Urinary bladder (tissue), 4 donors: ENCODE results near the gene NTHL1. TPM values are rescaled to one million over a fixed set of nuclear protein-coding genes. Genes with fewer than 3 reads are reported as not detected.
A peak's percentile ranks its signal among the peaks of the same experiment; 100 is the strongest.

Source experiments
- DNase-seq: peaks from one replicate; pipeline ENCODE4 v3.0.0-alpha.2; 2015; ENCODE audit errors: extremely low spot score
- H3K27ac ChIP-seq: one replicate; pipeline ENCODE4 v1.5.1; 2013; ENCODE audit warnings: low read depth, mild to moderate bottlenecking, moderate library complexity
- H3K36me3 ChIP-seq: one replicate; pipeline ENCODE4 v1.6.1; 2013; ENCODE audit warnings: mild to moderate bottlenecking, moderate library complexity; ENCODE audit not compliant: insufficient read depth
- H3K4me1 ChIP-seq: one replicate; pipeline ENCODE4 v1.6.1; 2013; ENCODE audit warnings: mild to moderate bottlenecking, moderate library complexity; ENCODE audit not compliant: insufficient read depth
- H3K4me3 ChIP-seq: one replicate; pipeline ENCODE4 v1.5.1; 2013; ENCODE audit warnings: low read depth, low read length
- WGBS: extraction: QIAGEN DNeasy Blood & Tissue Kit; methylation state at CpG from one replicate; pipeline ENCODE4 v1.1.7; 2013; 5-methylcytosine and 5-hydroxymethylcytosine counted together
- polyA plus RNA-seq: library from polyadenylated mRNA; stranded (reverse); fragments of 200-250 nt; gene quantifications from one replicate; pipeline ENCODE4 v1.2.3, GENCODE V29; 2013
- total RNA-seq: library from RNA; depleted of rRNA; stranded (reverse); fragments of >200 nt; gene quantifications from one replicate; pipeline ENCODE4 v1.2.3, GENCODE V29; 2014
- donor health status: healthy with polysubstance abuse.
- donor health status: healthy.

The NTHL1 gene
- total and polyA plus RNA-seq, 2 donors = 13.7 to 28.5 TPM

- 72% methylated on average over 18 of the region's 18 CpGs for WGBS
- H3K27ac ChIP-seq = no peak overlapping the region
- H3K4me1 ChIP-seq = peaks cover 2% of the 10 kb centered on the region
Measured at GRCh38 chr16:2028620-2029220, 18.9 kb downstream of the NTHL1 start.

GRCh38 chr16:2028146-2028545, 19.5 kb downstream of the NTHL1 start:
- Histone ChIP-seq H3K27ac (no peak overlapping the region), H3K4me3 (peak overlapping the region; percentile 82), H3K36me3 (no peaks in the 10 kb centered on the region), H3K4me1 (peaks cover 2% of the 10 kb centered on the region)
- 59% methylated on average over 3 of the region's 3 CpGs for WGBS
- no peak for DNase-seq

More at GRCh38 chr16:2028620-2029220, 18.9 kb downstream of the NTHL1 start:
- Histone ChIP-seq H3K36me3 (no peaks in the 10 kb centered on the region), H3K4me3 (peak overlapping the region; percentile 82)
- DNase-seq = no peak

- Histone ChIP-seq H3K36me3 (no peaks in the 10 kb centered on the region), H3K27ac (peak overlapping the region; percentile 41), H3K4me1 (peaks cover under 1% of the 10 kb centered on the region), H3K4me3 (peak overlapping the region; percentile 82)
- WGBS = 5% methylated on average over 76 of the region's 76 CpGs
- no peak for DNase-seq
Measured at GRCh38 chr16:2027024-2028010, 20.3 kb downstream of the NTHL1 start.

GRCh38 chr16:2026461-2027023, 21.1 kb downstream of the NTHL1 start, which contains the start of gene NHERF2:
TSS of gene NHERF2 (plus strand) at chr16:2026902. CDS start at chr16:2027006, 104 bp downstream.
- DNase-seq = no peak
- peak within 1 kb of the TSS; percentile 67 for H3K27ac ChIP-seq

GRCh38 chr16:2025878-2026460, 21.7 kb downstream of the NTHL1 start:
- WGBS = 84% methylated on average over 16 of the region's 16 CpGs
- peak overlapping the region; percentile 67 for H3K27ac ChIP-seq
- peak overlapping the region; percentile 82 for H3K4me3 ChIP-seq
- no peaks in the 10 kb centered on the region for H3K4me1 ChIP-seq
- DNase-seq = no peak
- no peaks in the 10 kb centered on the region for H3K36me3 ChIP-seq

More at GRCh38 chr16:2026461-2027023, 21.1 kb downstream of the NTHL1 start, which contains the start of gene NHERF2:
- Histone ChIP-seq H3K4me1 (no peaks in the 10 kb centered on the region), H3K4me3 (peak within 1 kb of the TSS; percentile 82), H3K36me3 (no peaks in the 10 kb centered on the region)
- 8% methylated on average over 58 of the region's 59 CpGs for WGBS

- Histone ChIP-seq H3K27ac (no peak overlapping the region), H3K36me3 (no peaks in the 10 kb centered on the region), H3K4me1 (no peaks in the 10 kb centered on the region), H3K4me3 (no peak overlapping the region)
- WGBS = 93% methylated on average over 14 of the region's 14 CpGs
- DNase-seq = no peak
Measured at GRCh38 chr16:2025251-2025650, 22.4 kb downstream of the NTHL1 start.

- H3K36me3 ChIP-seq = no peaks in the 10 kb centered on the region
- no peak overlapping the region for H3K4me3 ChIP-seq
- no peak for DNase-seq
- no peaks in the 10 kb centered on the region for H3K4me1 ChIP-seq
- 91% methylated on average over 12 of the region's 12 CpGs for WGBS
- peak overlapping the region; percentile 46 for H3K27ac ChIP-seq
Measured at GRCh38 chr16:2024032-2024420, 23.6 kb downstream of the NTHL1 start.

GRCh38 chr16:2023092-2024031, 24.3 kb downstream of the NTHL1 start:
- H3K4me1 ChIP-seq = no peaks in the 10 kb centered on the region
- H3K36me3 ChIP-seq = no peaks in the 10 kb centered on the region
- DNase-seq = peak; percentile 70
- H3K27ac ChIP-seq = peak overlapping the region; percentile 46
- H3K4me3 ChIP-seq = no peak overlapping the region
- WGBS = 11% methylated on average over 53 of the region's 53 CpGs

GRCh38 chr16:2022723-2023091, 24.9 kb downstream of the NTHL1 start:
- 2% methylated on average over 14 of the region's 14 CpGs for WGBS
- H3K4me1 ChIP-seq = no peaks in the 10 kb centered on the region
- no peak overlapping the region for H3K27ac ChIP-seq

GRCh38 chr16:2019921-2020831, 27.5 kb downstream of the NTHL1 start:
- 1% methylated on average over 96 of the region's 96 CpGs for WGBS
- no peak for DNase-seq
- no peaks in the 10 kb centered on the region for H3K4me1 ChIP-seq
- no peaks in the 10 kb centered on the region for H3K36me3 ChIP-seq
- H3K4me3 ChIP-seq = peak overlapping the region; percentile 19
- H3K27ac ChIP-seq = no peak overlapping the region

More at GRCh38 chr16:2022723-2023091, 24.9 kb downstream of the NTHL1 start:
- Histone ChIP-seq H3K36me3 (no peaks in the 10 kb centered on the region), H3K4me3 (no peak overlapping the region)
- no peak for DNase-seq

- 2% methylated on average over 33 of the region's 33 CpGs for WGBS
- DNase-seq = no peak
- peak within 1 kb of the TSS; percentile 19 for H3K4me3 ChIP-seq
- no peaks in the 10 kb centered on the region for H3K36me3 ChIP-seq
- H3K27ac ChIP-seq = no peak within 1 kb of the TSS
- no peaks in the 10 kb centered on the region for H3K4me1 ChIP-seq
Measured at GRCh38 chr16:2019518-2019920, 28.1 kb downstream of the NTHL1 start, which contains the start of gene NPW. TSS of gene NPW (plus strand) at chr16:2019785.
